C4-2B (cell line): ENCODE results near the gene TMEM161A.
"Not testable (repeated sequence)": the region's sequence is repeated elsewhere in the genome, so short reads cannot be mapped to it uniquely, and the experiment has no call there.

Experiments
- H3K27ac ChIP-seq: fragments of 450-650 bp; 2 replicates; pipeline ENCODE4 v1.5.1; 2017
- CTCF ChIP-seq: fragments of 450-650 bp; conservative IDR thresholded peaks from 2 replicates; pipeline ENCODE4 v1.5.1; 2017; ENCODE audit warnings: mild to moderate bottlenecking
- ZFX ChIP-seq: fragments of 450-650 bp; IDR thresholded peaks from 2 replicates; pipeline ENCODE4 v1.6.1; 2017

The TMEM161A gene

GRCh38 chr19:19109601-19110000 lies 28.7 kb downstream of the TMEM161A start:
- H3K27ac ChIP-seq: no peak overlapping the region
- TF ChIP-seq CTCF: no peak
- TF ChIP-seq ZFX: no peak

- TF ChIP-seq CTCF: no peak
- no peak for TF ChIP-seq ZFX
- H3K27ac ChIP-seq: no peak overlapping the region
Observed at GRCh38 chr19:19107654-19108053, 30.6 kb downstream of the TMEM161A start.

- not testable (repeated sequence) for H3K27ac ChIP-seq
Observed at GRCh38 chr19:19106938-19107337, 31.3 kb downstream of the TMEM161A start.

GRCh38 chr19:19106056-19106551 lies 32.2 kb downstream of the TMEM161A start:
- H3K27ac ChIP-seq: no peak overlapping the region
- no peak for TF ChIP-seq CTCF
- no peak for TF ChIP-seq ZFX

GRCh38 chr19:19105365-19106055 lies 32.8 kb downstream of the TMEM161A start:
- no peak overlapping the region for H3K27ac ChIP-seq
- TF ChIP-seq ZFX (no peak), CTCF (no peak)

GRCh38 chr19:19103167-19103566 lies 35.1 kb downstream of the TMEM161A start:
- H3K27ac ChIP-seq: no peak overlapping the region
- TF ChIP-seq CTCF: no peak
- TF ChIP-seq ZFX: no peak

GRCh38 chr19:19102566-19102965 lies 35.7 kb downstream of the TMEM161A start:
- not testable (repeated sequence) for H3K27ac ChIP-seq

GRCh38 chr19:19101540-19101939 lies 36.7 kb downstream of the TMEM161A start:
- H3K27ac ChIP-seq: no peak overlapping the region
- TF ChIP-seq ZFX: no peak
- TF ChIP-seq CTCF: no peak
